Measurements from ENCODE around the gene FBXL7.

DNA sequence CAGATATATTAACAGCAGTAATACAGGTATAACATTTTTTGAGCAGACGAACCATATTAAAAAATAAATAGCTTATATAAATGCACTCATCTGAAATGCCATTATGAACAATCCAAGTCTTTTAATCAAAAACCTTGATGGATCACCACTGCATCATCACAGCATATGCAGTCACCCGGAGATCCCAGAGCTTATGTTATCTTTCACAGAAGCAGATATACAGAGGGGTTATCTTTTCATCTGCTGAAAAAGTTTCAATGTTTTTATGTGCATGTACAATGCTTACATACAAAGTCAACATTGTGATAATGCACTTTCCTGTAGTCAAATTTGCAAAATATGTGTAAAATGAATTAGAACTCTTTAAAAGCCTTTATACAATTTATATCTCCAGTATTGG lies 211.9 kb downstream of the FBXL7 start:
- no peak for TF ChIP-seq EZH2phosphoT487 (IDR thresholded peaks at IDR 0.05; ENCODE audit: borderline replicate concordance, low read depth, low read length)
- no peak for TF ChIP-seq CTCF (conservative IDR thresholded peaks at IDR 0.05; ENCODE audit: low read length)
